SU-DHL-6 (cell line): ENCODE data around the gene SLC40A1.

ENCODE experiments used
- H2AFZ ChIP-seq: fragments of 200-600 bp; sonication (generic); 2 replicates; pipeline ENCODE4 v1.6.1; 2014; ENCODE audit warnings: low read depth, mild to moderate bottlenecking, moderate library complexity, mixed read lengths, antibody characterized with exemption, low read length; ENCODE audit not compliant: severe bottlenecking
- H3F3A ChIP-seq: fragments of 200-600 bp; shearing (Covaris generic); 2 replicates; pipeline ENCODE4 v1.6.0; 2016; ENCODE audit warnings: antibody characterized with exemption, mild to moderate bottlenecking; ENCODE audit not compliant: insufficient read depth
- H3K27ac ChIP-seq: fragments of 200-600 bp; sonication (generic); 2 replicates; pipeline ENCODE4 v1.5.1; 2016; ENCODE audit warnings: low read depth, mild to moderate bottlenecking, low read length, moderate library complexity, mixed read lengths
- H3K27me3 ChIP-seq: fragments of 200-600 bp; sonication (generic), shearing (Covaris generic); 2 replicates; pipeline ENCODE4 v1.6.0; 2014; ENCODE audit warnings: mild to moderate bottlenecking, low read length
- H3K36me3 ChIP-seq: fragments of 200-600 bp; sonication (generic); 2 replicates; pipeline ENCODE4 v1.6.1; 2014; ENCODE audit warnings: mild to moderate bottlenecking, low read length, mixed read lengths
- H3K4me2 ChIP-seq: fragments of 300-600, 200-600 bp; shearing (Covaris generic), sonication (generic); 2 replicates; pipeline ENCODE4 v1.6.0; 2014; ENCODE audit warnings: low read length, low read depth, mild to moderate bottlenecking; ENCODE audit not compliant: poor library complexity, severe bottlenecking
- H3K4me3 ChIP-seq: fragments of 200-600 bp; sonication (generic); 2 replicates; pipeline ENCODE4 v1.5.1; 2014; ENCODE audit warnings: antibody characterized with exemption, low read length, mild to moderate bottlenecking, mixed read lengths; ENCODE audit not compliant: insufficient read depth, poor library complexity, severe bottlenecking
- H3K79me2 ChIP-seq: fragments of 200-600 bp; sonication (generic); 2 replicates; pipeline ENCODE4 v1.6.1; 2014; ENCODE audit warnings: mild to moderate bottlenecking, low read length, moderate library complexity; ENCODE audit not compliant: insufficient read depth
- H3K9ac ChIP-seq: fragments of 200-600 bp; sonication (generic); 2 replicates; pipeline ENCODE4 v1.7.0; 2014; ENCODE audit warnings: mild to moderate bottlenecking, low read length
- H3K9me2 ChIP-seq: fragments of 200-600 bp; sonication (generic); replicated peaks from 2 replicates; pipeline ENCODE4 v1.6.1; 2014; ENCODE audit warnings: low read length; ENCODE audit not compliant: insufficient read depth
- H3K9me3 ChIP-seq: fragments of 200-600 bp; sonication (generic); 2 replicates; pipeline ENCODE4 v1.6.1; 2014; ENCODE audit warnings: low read length, mixed read lengths; ENCODE audit not compliant: insufficient read depth
- H4K20me1 ChIP-seq: fragments of 200-600 bp; sonication (generic); 2 replicates; pipeline ENCODE4 v1.6.1; 2014; ENCODE audit warnings: low read depth, mild to moderate bottlenecking, antibody characterized with exemption, low read length, moderate library complexity, mixed read lengths
- CTCF ChIP-seq: fragments of 200-600 bp; sonication (generic); IDR thresholded peaks from one replicate; pipeline ENCODE4 v1.5.1; 2017; ENCODE audit warnings: antibody characterized with exemption, mild to moderate bottlenecking, low read length, moderate library complexity; ENCODE audit not compliant: insufficient read depth, poor library complexity, severe bottlenecking
- EZH2phosphoT487 ChIP-seq: fragments of 200-600 bp; sonication (generic), shearing (Covaris generic); conservative IDR thresholded peaks from 2 replicates; pipeline ENCODE4 v1.6.1; 2018; ENCODE audit warnings: mild to moderate bottlenecking, antibody characterized with exemption, low read length, moderate library complexity, mixed read lengths

Gene SLC40A1

GRCh38 chr2:189516546-189516945 is 64.0 kb downstream of the SLC40A1 start:
- H3K27me3 ChIP-seq: no peaks in the 10 kb centered on the region
- no peaks in the 10 kb centered on the region for H3F3A ChIP-seq
- H3K27ac ChIP-seq: no peak overlapping the region
- no peaks in the 10 kb centered on the region for H4K20me1 ChIP-seq
- no peaks in the 10 kb centered on the region for H3K9me2 ChIP-seq
- H3K9ac ChIP-seq: no peak overlapping the region
- no peak overlapping the region for H3K4me2 ChIP-seq
- H3K9me3 ChIP-seq: no peaks in the 10 kb centered on the region
- H3K36me3 ChIP-seq: no peaks in the 10 kb centered on the region
- H2AFZ ChIP-seq: no peak overlapping the region
- H3K79me2 ChIP-seq: no peaks in the 10 kb centered on the region
- H3K4me3 ChIP-seq: no peak overlapping the region
- TF ChIP-seq EZH2phosphoT487 (no peak), CTCF (no peak)

GRCh38 chr2:189515264-189515663 is 65.3 kb downstream of the SLC40A1 start:
- Histone ChIP-seq H4K20me1 (no peaks in the 10 kb centered on the region), H3K9me2 (no peaks in the 10 kb centered on the region), H3K27ac (no peak overlapping the region), H3K27me3 (no peaks in the 10 kb centered on the region), H3K4me2 (no peak overlapping the region), H3K36me3 (no peaks in the 10 kb centered on the region), H3K9me3 (no peaks in the 10 kb centered on the region), H3K79me2 (no peaks in the 10 kb centered on the region), H3F3A (no peaks in the 10 kb centered on the region), H2AFZ (no peak overlapping the region), H3K9ac (no peak overlapping the region), H3K4me3 (no peak overlapping the region)
- no peak for TF ChIP-seq EZH2phosphoT487

GRCh38 chr2:189514104-189514503 is 66.5 kb downstream of the SLC40A1 start:
- no peak overlapping the region for H3K27ac ChIP-seq
- H3K27me3 ChIP-seq: no peaks in the 10 kb centered on the region
- H3F3A ChIP-seq: no peaks in the 10 kb centered on the region
- no peak overlapping the region for H3K9ac ChIP-seq
- no peak overlapping the region for H2AFZ ChIP-seq
- H3K79me2 ChIP-seq: no peaks in the 10 kb centered on the region
- H3K36me3 ChIP-seq: no peaks in the 10 kb centered on the region
- no peak for TF ChIP-seq EZH2phosphoT487
- no peak for TF ChIP-seq CTCF
- no peaks in the 10 kb centered on the region for H3K9me2 ChIP-seq
- H3K4me3 ChIP-seq: no peak overlapping the region
- H3K9me3 ChIP-seq: no peaks in the 10 kb centered on the region
- no peak overlapping the region for H3K4me2 ChIP-seq
- H4K20me1 ChIP-seq: no peaks in the 10 kb centered on the region

- TF ChIP-seq CTCF (no peak), EZH2phosphoT487 (no peak)
- no peaks in the 10 kb centered on the region for H3K27me3 ChIP-seq
- H3K36me3 ChIP-seq: no peaks in the 10 kb centered on the region
- H4K20me1 ChIP-seq: no peaks in the 10 kb centered on the region
- H2AFZ ChIP-seq: no peak overlapping the region
- H3K9me2 ChIP-seq: no peaks in the 10 kb centered on the region
- H3K9ac ChIP-seq: no peak overlapping the region
- no peaks in the 10 kb centered on the region for H3K9me3 ChIP-seq
- no peaks in the 10 kb centered on the region for H3F3A ChIP-seq
- H3K4me3 ChIP-seq: no peak overlapping the region
- no peak overlapping the region for H3K4me2 ChIP-seq
- no peaks in the 10 kb centered on the region for H3K79me2 ChIP-seq
- H3K27ac ChIP-seq: no peak overlapping the region
Measured at GRCh38 chr2:189512879-189513278, 67.7 kb downstream of the SLC40A1 start.
